ENCODE data around the gene PTTG1IP.

DNA sequence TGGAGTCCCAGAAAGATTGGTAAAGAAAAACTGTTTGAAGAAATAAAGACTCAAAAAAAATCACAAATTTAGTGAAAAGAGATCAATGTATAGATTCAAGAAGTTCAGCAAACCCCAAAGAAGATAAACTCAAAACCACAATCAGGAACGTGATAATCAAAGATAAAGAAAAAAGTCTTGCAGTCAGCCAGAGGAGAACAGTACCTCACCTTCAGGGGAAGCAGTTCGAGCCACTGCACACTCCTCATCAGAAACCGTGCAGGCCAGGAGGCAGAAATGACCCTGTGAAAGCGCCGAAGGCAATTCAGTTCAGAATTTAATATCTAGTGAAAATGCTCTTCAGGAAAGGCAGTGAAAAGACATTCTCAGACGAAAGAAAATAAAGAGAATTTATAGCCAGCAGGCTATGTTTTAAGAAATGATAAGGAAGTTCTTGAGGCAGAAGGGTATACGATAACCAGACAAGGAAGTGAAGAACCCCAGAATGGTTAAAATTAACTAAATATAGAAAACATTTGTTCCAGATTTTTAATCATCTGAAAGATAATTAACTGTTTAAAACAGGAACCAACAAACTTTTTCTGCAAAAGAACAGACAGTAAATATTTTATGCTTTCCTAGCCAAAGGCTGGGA lies 42.1 kb downstream of the PTTG1IP start:
- TF ChIP-seq, protein P1, sequence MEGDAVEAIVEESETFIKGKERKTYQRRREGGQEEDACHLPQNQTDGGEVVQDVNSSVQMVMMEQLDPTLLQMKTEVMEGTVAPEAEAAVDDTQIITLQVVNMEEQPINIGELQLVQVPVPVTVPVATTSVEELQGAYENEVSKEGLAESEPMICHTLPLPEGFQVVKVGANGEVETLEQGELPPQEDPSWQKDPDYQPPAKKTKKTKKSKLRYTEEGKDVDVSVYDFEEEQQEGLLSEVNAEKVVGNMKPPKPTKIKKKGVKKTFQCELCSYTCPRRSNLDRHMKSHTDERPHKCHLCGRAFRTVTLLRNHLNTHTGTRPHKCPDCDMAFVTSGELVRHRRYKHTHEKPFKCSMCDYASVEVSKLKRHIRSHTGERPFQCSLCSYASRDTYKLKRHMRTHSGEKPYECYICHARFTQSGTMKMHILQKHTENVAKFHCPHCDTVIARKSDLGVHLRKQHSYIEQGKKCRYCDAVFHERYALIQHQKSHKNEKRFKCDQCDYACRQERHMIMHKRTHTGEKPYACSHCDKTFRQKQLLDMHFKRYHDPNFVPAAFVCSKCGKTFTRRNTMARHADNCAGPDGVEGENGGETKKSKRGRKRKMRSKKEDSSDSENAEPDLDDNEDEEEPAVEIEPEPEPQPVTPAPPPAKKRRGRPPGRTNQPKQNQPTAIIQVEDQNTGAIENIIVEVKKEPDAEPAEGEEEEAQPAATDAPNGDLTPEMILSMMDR (IDR thresholded peaks at IDR 0.05): no peak
- no peak for TF ChIP-seq POLR2A (IDR thresholded peaks at IDR 0.05)
- TF ChIP-seq EP300 (IDR thresholded peaks at IDR 0.05): no peak
